Brain pericyte (primary cell): ENCODE results near the gene IQSEC1.

Source experiments
- DNase-seq: peaks from one replicate; pipeline ENCODE4 v3.0.0-alpha.2; 2012; ENCODE audit warnings: low read depth, low spot score

The IQSEC1 gene

GRCh38 chr3:12909710-12910109 is 163.5 kb downstream of the IQSEC1 start:
- no peak for DNase-seq

GRCh38 chr3:12908859-12909258 is 164.4 kb downstream of the IQSEC1 start:
- no peak for DNase-seq

- DNase-seq: no peak
Measured at GRCh38 chr3:12908136-12908730, 165.0 kb downstream of the IQSEC1 start.

- DNase-seq: no peak
Measured at GRCh38 chr3:12907729-12908128, 165.5 kb downstream of the IQSEC1 start.

GRCh38 chr3:12907296-12907695 is 165.9 kb downstream of the IQSEC1 start:
- DNase-seq: no peak

GRCh38 chr3:12906916-12907290 is 166.3 kb downstream of the IQSEC1 start:
- DNase-seq: no peak

- DNase-seq: no peak
Measured at GRCh38 chr3:12906141-12906915, 166.9 kb downstream of the IQSEC1 start.

GRCh38 chr3:12905316-12906071 is 167.7 kb downstream of the IQSEC1 start:
- DNase-seq: no peak

- no peak for DNase-seq
Measured at GRCh38 chr3:12904951-12905315, 168.3 kb downstream of the IQSEC1 start.

GRCh38 chr3:12903881-12904280 is 169.3 kb downstream of the IQSEC1 start:
- no peak for DNase-seq

GRCh38 chr3:12903000-12903800 is 170.0 kb downstream of the IQSEC1 start:
- no peak for DNase-seq

- DNase-seq: no peak
Measured at GRCh38 chr3:12902181-12902999, 170.8 kb downstream of the IQSEC1 start.

GRCh38 chr3:12901623-12902045 is 171.6 kb downstream of the IQSEC1 start:
- no peak for DNase-seq

GRCh38 chr3:12900885-12901411 is 172.3 kb downstream of the IQSEC1 start:
- no peak for DNase-seq

- no peak for DNase-seq
Measured at GRCh38 chr3:12898965-12899755, 174.1 kb downstream of the IQSEC1 start.

GRCh38 chr3:12898290-12898964 is 174.8 kb downstream of the IQSEC1 start:
- no peak for DNase-seq

GRCh38 chr3:12897381-12898289 is 175.6 kb downstream of the IQSEC1 start:
- no peak for DNase-seq
